ENCODE data around the gene LAMTOR3.

DNA sequence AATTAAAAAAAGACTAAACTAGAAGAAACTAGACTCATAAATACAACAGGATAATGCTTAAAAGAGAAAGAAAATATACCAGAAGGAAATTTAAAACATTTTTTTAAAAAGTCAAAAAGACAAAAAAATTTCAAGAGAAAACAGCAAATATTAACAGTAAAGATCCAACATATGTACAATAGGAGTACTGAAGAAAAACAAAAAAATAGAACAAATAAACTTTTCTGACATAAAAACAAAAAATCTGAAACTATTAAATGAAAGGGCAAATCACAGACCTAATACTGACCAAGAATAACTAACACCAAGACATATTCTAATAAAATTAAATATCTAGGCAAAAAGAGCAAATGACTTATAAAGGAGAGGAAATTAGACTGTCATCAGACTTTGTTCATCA, 40.7 kb upstream of the LAMTOR3 start:
- no peak for TF ChIP-seq POLR2A (IDR thresholded peaks at IDR 0.05; ENCODE audit: low read depth)
- TF ChIP-seq POLR2AphosphoS5 (IDR thresholded peaks at IDR 0.05), result no peak

Measured in esophagus muscularis mucosa (tissue), 2 donors.